PC-9 (cell line): ENCODE results near the gene PRKACA. TPM values are rescaled to one million over a fixed set of nuclear protein-coding genes. Genes with fewer than 3 reads are reported as not detected.
A peak's percentile ranks its signal among the peaks of the same experiment; 100 is the strongest.

ENCODE experiments used
- BruUV-seq: library from RNA; stranded (reverse); fragments of 400-500 nt; replicated peaks from 2 replicates; lab custom pipeline; 2021; lab: Mats Ljungman, UMichigan
- CTCF ChIA-PET: fragments of 300-600 bp; sonication (Branson Sonifier 250); formaldehyde crosslinking; loops from one replicate; lab custom pipeline; 2022; ENCODE audit warnings: antibody characterized with exemption; lab: Charles Lee
- POLR2A ChIA-PET: fragments of 300-600 bp; sonication (Branson Sonifier 250); formaldehyde crosslinking; loops from one replicate; lab custom pipeline; 2022; ENCODE audit warnings: antibody characterized with exemption; ENCODE audit not compliant: unreplicated experiment; lab: Charles Lee
- DNase-seq, 2 experiments: peaks; one replicate each; pipeline versions ENCODE4 v3.0.0 to v3.0.0-alpha.2; 2015 to 2022; ENCODE audit warnings: mixed read lengths in 1 of 2
- H2AFZ ChIP-seq: fragments of 200-600 bp; sonication (generic); 2 replicates; pipeline ENCODE4 v1.8.1; 2017; ENCODE audit warnings: antibody characterized with exemption
- H3F3A ChIP-seq: fragments of 200-600 bp; sonication (generic); 2 replicates; pipeline ENCODE4 v1.8.1; 2017; ENCODE audit warnings: antibody characterized with exemption, mild to moderate bottlenecking, low read depth; ENCODE audit not compliant: insufficient read depth
- H3K27ac ChIP-seq: fragments of 200-600 bp; sonication (generic); 2 replicates; pipeline ENCODE4 v1.6.1; 2016; ENCODE audit warnings: mixed run types
- H3K27me3 ChIP-seq: fragments of 200-600 bp; sonication (generic); 2 replicates; pipeline ENCODE4 v1.6.1; 2016; ENCODE audit warnings: low read depth, mixed run types; ENCODE audit not compliant: insufficient read depth
- H3K36me3 ChIP-seq: fragments of 200-600 bp; sonication (generic); 2 replicates; pipeline ENCODE4 v1.6.1; 2016; ENCODE audit warnings: low read depth, mixed run types
- H3K4me1 ChIP-seq: fragments of 200-600 bp; sonication (generic); replicated peaks from 2 replicates; pipeline ENCODE4 v1.6.1; 2016; ENCODE audit warnings: mixed run types; ENCODE audit not compliant: insufficient read depth
- H3K4me2 ChIP-seq: fragments of 200-600 bp; sonication (generic); 2 replicates; pipeline ENCODE4 v1.6.1; 2017; ENCODE audit warnings: mixed run types
- H3K4me3 ChIP-seq: fragments of 200-600 bp; sonication (generic); 2 replicates; pipeline ENCODE4 v1.6.1; 2016; ENCODE audit warnings: mixed run types
- H3K79me2 ChIP-seq: fragments of 200-600 bp; sonication (generic); 2 replicates; pipeline ENCODE4 v1.6.1; 2017; ENCODE audit warnings: low read depth, mixed run types
- H3K9me2 ChIP-seq: fragments of 200-600 bp; sonication (generic); 2 replicates; pipeline ENCODE4 v1.8.1; 2017; ENCODE audit warnings: mild to moderate bottlenecking; ENCODE audit not compliant: insufficient read depth
- H3K9me3 ChIP-seq: fragments of 200-600 bp; sonication (generic); 2 replicates; pipeline ENCODE4 v1.8.1; 2016; ENCODE audit warnings: low read depth; ENCODE audit not compliant: insufficient read depth
- H4K20me1 ChIP-seq: fragments of 200-600 bp; sonication (generic); 2 replicates; pipeline ENCODE4 v1.8.1; 2017; ENCODE audit not compliant: insufficient read depth
- CTCF ChIP-seq: fragments of 200-600 bp; sonication (generic); conservative IDR thresholded peaks from 2 replicates; pipeline ENCODE4 v1.6.1; 2017; ENCODE audit warnings: mixed run types, antibody characterized with exemption, mild to moderate bottlenecking, moderate library complexity
- EZH2 ChIP-seq: fragments of 200-600 bp; sonication (generic); IDR thresholded peaks from 2 replicates; pipeline ENCODE4 v1.8.0; 2017; ENCODE audit warnings: antibody characterized with exemption, low read depth
- intact Hi-C: fragments of 100-400 bp; cut with micrococcal nuclease; formaldehyde crosslinking; loops from one replicate; pipeline ENCODE4 v1.10.0; 2022; ENCODE audit not compliant: unreplicated experiment
- total RNA-seq: library from RNA; stranded (reverse); gene quantifications from 2 replicates; pipeline ENCODE4 v1.2.3, GENCODE V29; 2021

Gene PRKACA
- total RNA-seq, 1 experiment from 2014 or later, result 82.8 TPM

GRCh38 chr19:14073925-14074838 is 43.4 kb downstream of the PRKACA start:
- H3K36me3 ChIP-seq, result no peaks in the 10 kb centered on the region
- H3K27me3 ChIP-seq, result no peaks in the 10 kb centered on the region
- intact Hi-C loops, result loop anchor here (2.0 to 5.0 kb wide), 3 partner anchors 42 to 477 kb away; partner anchors contain the start of genes IL27RA and RFX1
- TSS peak; percentile 53 for BruUV-seq
- H3K4me1 ChIP-seq, result 0 out of 2 replicates have a peak, but pooled peaks cover 10% of the 10 kb centered on the region
- no peaks in the 10 kb centered on the region for H3K79me2 ChIP-seq
- TF ChIP-seq EZH2 (no peak), CTCF (peak; percentile 38; the same call in 1 of the 2 replicates)
- H2AFZ ChIP-seq, result peak overlapping the region; percentile 83
- ChIA-PET POLR2A (interaction anchor here (0.5 kb wide), 1 partner anchor 212 kb away, joined by 8 read pairs; no protein-coding TSS in a partner anchor), CTCF (interaction anchor here (0.9 to 1.3 kb wide), 2 partner anchors 181 to 194 kb away, joined by 5 to 6 read pairs; no protein-coding TSS in a partner anchor)
- peak overlapping the region; percentile 72 for H3K4me3 ChIP-seq
- peaks cover 29% of the 10 kb centered on the region for H3F3A ChIP-seq
- no peaks in the 10 kb centered on the region for H4K20me1 ChIP-seq
- no peaks in the 10 kb centered on the region for H3K9me3 ChIP-seq
- no peak overlapping the region for H3K27ac ChIP-seq
- H3K9me2 ChIP-seq, result no peaks in the 10 kb centered on the region
- H3K4me2 ChIP-seq, result peak overlapping the region; percentile 93
- peak; percentile 39 to 50 for DNase-seq

GRCh38 chr19:14073261-14073924 is 44.2 kb downstream of the PRKACA start:
- POLR2A ChIA-PET, result no interaction called here
- BruUV-seq, result no TSS peak

More at GRCh38 chr19:14073261-14073924, 44.2 kb downstream of the PRKACA start:
- no peaks in the 10 kb centered on the region for H3K9me3 ChIP-seq
- H3K27ac ChIP-seq, result no peak overlapping the region
- H3K4me1 ChIP-seq, result 0 out of 2 replicates have a peak, but pooled peaks cover 10% of the 10 kb centered on the region
- intact Hi-C loops, result loop anchor here (2.0 to 5.0 kb wide), 3 partner anchors 41 to 476 kb away; partner anchors contain the start of genes IL27RA and RFX1
- no peaks in the 10 kb centered on the region for H3K36me3 ChIP-seq
- H3K4me3 ChIP-seq, result peak overlapping the region; percentile 72
- peak; percentile 61 to 78 for DNase-seq
- CTCF ChIA-PET, result interaction anchor here (0.5 to 1.3 kb wide), 3 partner anchors 180 to 194 kb away, joined by 5 to 6 read pairs (median 5); no protein-coding TSS in a partner anchor
- H4K20me1 ChIP-seq, result no peaks in the 10 kb centered on the region
- no peaks in the 10 kb centered on the region for H3K9me2 ChIP-seq
- TF ChIP-seq CTCF (no peak), EZH2 (no peak)
- peak overlapping the region; percentile 90 for H2AFZ ChIP-seq
- peaks cover 29% of the 10 kb centered on the region for H3F3A ChIP-seq
- no peaks in the 10 kb centered on the region for H3K79me2 ChIP-seq
- peak overlapping the region; percentile 100 for H3K4me2 ChIP-seq
- no peaks in the 10 kb centered on the region for H3K27me3 ChIP-seq
